HG02970 (cell line): ENCODE data around the gene TYR.
"Not testable (repeated sequence)": the region's sequence is repeated elsewhere in the genome, so short reads cannot be mapped to it uniquely, and the experiment has no call there.

Source experiments
- ATAC-seq: cut with Tn5 transposase; IDR thresholded peaks from one replicate; pipeline ENCODE4 v1.9.1; 2021; ENCODE audit warnings: mild to moderate bottlenecking, moderate library complexity, moderate number of reproducible peaks; ENCODE audit not compliant: unreplicated experiment, low FRiP score

Gene TYR

GRCh38 chr11:89177691-89178231 lies at the start of gene TYR:
Gene TYR (plus strand): TSS chr11:89177875. CDS start chr11:89177954, 79 bp downstream.
- no peak for ATAC-seq

GRCh38 chr11:89136606-89137005 lies 41.1 kb upstream of the TYR start:
- no peak for ATAC-seq

GRCh38 chr11:89147229-89147628 lies 30.4 kb upstream of the TYR start:
- no peak for ATAC-seq

- ATAC-seq: no peak
Observed at GRCh38 chr11:89159974-89160373, 17.7 kb upstream of the TYR start.

- no peak for ATAC-seq
Observed at GRCh38 chr11:89161949-89162348, 15.7 kb upstream of the TYR start.

- no peak for ATAC-seq
Observed at GRCh38 chr11:89163686-89164085, 14.0 kb upstream of the TYR start.

- ATAC-seq: no peak
Observed at GRCh38 chr11:89168396-89168795, 9.3 kb upstream of the TYR start.

- no peak for ATAC-seq
Observed at GRCh38 chr11:89175796-89176195, 1.9 kb upstream of the TYR start.

- ATAC-seq: no peak
Observed at GRCh38 chr11:89176938-89177337, 737 bp upstream of the TYR start.

- ATAC-seq: no peak
Observed at GRCh38 chr11:89181111-89181510, 3.4 kb downstream of the TYR start.

GRCh38 chr11:89182773-89183518 lies 5.3 kb downstream of the TYR start:
- ATAC-seq: no peak

- no peak for ATAC-seq
Observed at GRCh38 chr11:89184021-89184420, 6.3 kb downstream of the TYR start.

GRCh38 chr11:89189776-89190175 lies 12.1 kb downstream of the TYR start:
- ATAC-seq: no peak

GRCh38 chr11:89201138-89201537 lies 23.5 kb downstream of the TYR start:
- no peak for ATAC-seq

GRCh38 chr11:89203814-89204213 lies 26.1 kb downstream of the TYR start:
- ATAC-seq: no peak

GRCh38 chr11:89205378-89205777 lies 27.7 kb downstream of the TYR start:
- ATAC-seq: no peak

- ATAC-seq: no peak
Observed at GRCh38 chr11:89220684-89221339, 43.1 kb downstream of the TYR start.

GRCh38 chr11:89235083-89235482 lies 57.4 kb downstream of the TYR start:
- no peak for ATAC-seq

GRCh38 chr11:89235976-89236375 lies 58.3 kb downstream of the TYR start:
- no peak for ATAC-seq

- not testable (repeated sequence) for ATAC-seq
Observed at GRCh38 chr11:89247007-89247406, 69.3 kb downstream of the TYR start.

GRCh38 chr11:89249196-89249595 lies 71.5 kb downstream of the TYR start:
- ATAC-seq: no peak

- ATAC-seq: not testable (repeated sequence)
Observed at GRCh38 chr11:89261483-89261882, 83.8 kb downstream of the TYR start.
